ENCODE data around the gene CX3CR1.

The CX3CR1 gene

DNA sequence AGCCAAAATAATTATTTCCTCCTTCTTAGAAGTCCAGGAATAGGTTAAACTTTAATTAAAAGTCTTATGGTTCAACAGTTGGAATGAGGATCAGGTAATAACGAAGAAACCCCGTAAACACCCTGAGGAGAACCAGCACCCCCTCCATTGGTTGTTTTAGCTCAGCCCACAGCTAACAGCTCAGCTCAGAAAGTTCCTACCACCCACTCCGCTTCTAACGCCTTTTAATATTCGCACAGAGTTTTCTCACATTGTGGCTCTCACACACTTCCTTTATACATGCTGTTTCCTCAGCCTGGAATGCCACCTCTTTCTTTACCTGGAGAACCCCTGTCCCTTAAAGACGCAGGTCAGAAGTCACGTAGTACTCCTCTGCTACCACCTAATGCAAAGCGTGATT, 17.0 kb downstream of the CX3CR1 start:
- Histone ChIP-seq H3K9me3 (ENCODE audit: control insufficient read depth in 1 of 2, low read length in 2 of 2) (no peaks in the 10 kb centered on the region), H3K27ac (ENCODE audit: low read length) (no peak overlapping the region), H3K27me3 (ENCODE audit: low read depth, low read length) (no peaks in the 10 kb centered on the region), H3K36me3 (ENCODE audit: control insufficient read depth in 1 of 2, insufficient read depth in 2 of 2, low read length in 2 of 2) (no peaks in the 10 kb centered on the region), H3K4me1 (ENCODE audit: control insufficient read depth in 1 of 2, insufficient read depth in 2 of 2, low read length in 2 of 2) (peaks cover 0 to 5% of the 10 kb centered on the region in 2 donors), H3K4me3 (ENCODE audit: low read depth in 1 of 2, low read length in 2 of 2) (no peak overlapping the region)

- Histone ChIP-seq H3K4me1 (ENCODE audit: control insufficient read depth in 1 of 2, insufficient read depth in 2 of 2, low read length in 2 of 2) (peaks cover 0 to 5% of the 10 kb centered on the region in 2 donors), H3K27ac (ENCODE audit: low read length) (no peak overlapping the region), H3K4me3 (ENCODE audit: low read depth in 1 of 2, low read length in 2 of 2) (no peak overlapping the region), H3K36me3 (ENCODE audit: control insufficient read depth in 1 of 2, insufficient read depth in 2 of 2, low read length in 2 of 2) (no peaks in the 10 kb centered on the region), H3K9me3 (ENCODE audit: control insufficient read depth in 1 of 2, low read length in 2 of 2) (no peaks in the 10 kb centered on the region), H3K27me3 (ENCODE audit: low read depth, low read length) (no peaks in the 10 kb centered on the region)
Measured at GRCh38 chr3:39261726-39262125, 18.1 kb downstream of the CX3CR1 start.

DNA sequence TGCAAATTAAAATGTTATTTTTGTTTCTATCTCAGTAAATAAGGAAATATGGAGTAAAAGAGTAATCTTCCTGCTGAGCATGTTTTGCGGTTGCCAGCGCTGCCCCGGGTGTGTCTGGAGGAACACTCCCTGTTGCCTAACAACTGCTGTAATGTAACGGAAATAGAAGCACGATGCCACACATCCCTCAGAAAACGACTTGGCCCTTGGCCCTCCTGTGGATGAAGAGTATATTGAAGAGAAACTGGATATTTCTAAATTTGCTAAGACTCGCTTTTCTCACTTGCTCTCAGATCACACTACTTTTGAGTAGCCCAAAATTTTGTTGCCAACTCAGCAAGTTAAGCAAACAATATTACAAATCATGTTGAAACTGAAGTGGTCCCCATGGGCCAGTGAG, 18.9 kb downstream of the CX3CR1 start:
- Histone ChIP-seq H3K4me1 (ENCODE audit: control insufficient read depth in 1 of 2, insufficient read depth in 2 of 2, low read length in 2 of 2) (peaks cover 0 to 5% of the 10 kb centered on the region in 2 donors), H3K27ac (ENCODE audit: low read length) (no peak overlapping the region), H3K4me3 (ENCODE audit: low read depth in 1 of 2, low read length in 2 of 2) (no peak overlapping the region), H3K9me3 (ENCODE audit: control insufficient read depth in 1 of 2, low read length in 2 of 2) (no peaks in the 10 kb centered on the region), H3K36me3 (ENCODE audit: control insufficient read depth in 1 of 2, insufficient read depth in 2 of 2, low read length in 2 of 2) (no peaks in the 10 kb centered on the region), H3K27me3 (ENCODE audit: low read depth, low read length) (no peaks in the 10 kb centered on the region)

GRCh38 chr3:39260318-39260717, 19.5 kb downstream of the CX3CR1 start:
- Histone ChIP-seq H3K9me3 (ENCODE audit: control insufficient read depth in 1 of 2, low read length in 2 of 2) (no peaks in the 10 kb centered on the region), H3K27me3 (ENCODE audit: low read depth, low read length) (no peaks in the 10 kb centered on the region), H3K36me3 (ENCODE audit: control insufficient read depth in 1 of 2, insufficient read depth in 2 of 2, low read length in 2 of 2) (no peaks in the 10 kb centered on the region), H3K4me1 (ENCODE audit: control insufficient read depth in 1 of 2, insufficient read depth in 2 of 2, low read length in 2 of 2) (peaks cover 0 to 7% of the 10 kb centered on the region in 2 donors), H3K4me3 (ENCODE audit: low read depth in 1 of 2, low read length in 2 of 2) (no peak overlapping the region), H3K27ac (ENCODE audit: low read length) (no peak overlapping the region)

DNA sequence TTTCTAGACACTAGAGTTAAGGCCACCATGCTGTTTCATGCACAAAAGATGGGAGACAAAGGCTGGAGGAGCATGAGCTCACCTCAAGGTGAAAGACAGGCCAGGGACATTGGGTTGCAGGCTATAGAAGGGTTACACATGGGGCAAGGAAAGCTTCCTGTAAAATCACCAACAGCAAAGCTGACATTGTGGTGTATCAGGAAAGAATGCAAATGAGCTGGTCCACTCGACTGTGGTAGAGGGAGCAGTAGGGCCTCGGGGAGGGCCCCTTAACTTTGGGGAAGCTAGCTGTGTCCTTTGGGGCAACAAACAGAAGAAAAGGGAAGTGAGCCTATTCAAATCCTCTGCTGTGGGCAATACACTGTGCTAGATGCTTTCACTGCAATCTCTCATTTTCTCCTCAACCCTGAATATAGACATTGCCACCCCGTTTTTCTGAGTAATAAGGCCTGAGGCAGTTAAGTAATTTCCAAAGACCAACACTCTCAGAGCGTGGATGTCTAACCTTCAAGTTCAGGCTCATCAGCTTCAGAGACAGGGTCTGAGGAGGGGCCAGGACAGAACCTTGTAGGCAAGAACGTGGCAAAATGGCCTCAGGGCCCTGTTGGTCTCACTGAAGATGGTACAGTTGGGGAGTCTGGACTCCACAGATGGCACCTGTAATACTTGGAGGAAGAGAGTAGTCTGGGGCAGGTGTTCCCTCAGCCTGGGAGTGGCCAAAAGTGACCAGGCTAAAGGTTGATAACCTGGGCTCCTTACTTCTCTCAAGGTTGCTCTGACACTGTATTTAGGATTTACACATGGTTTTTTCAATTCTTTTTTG, 24.1 kb downstream of the CX3CR1 start:
- Histone ChIP-seq H3K4me1 (ENCODE audit: control insufficient read depth in 1 of 2, insufficient read depth in 2 of 2, low read length in 2 of 2) (peaks cover 0 to 7% of the 10 kb centered on the region in 2 donors), H3K27ac (ENCODE audit: low read length) (no peak overlapping the region), H3K9me3 (ENCODE audit: control insufficient read depth in 1 of 2, low read length in 2 of 2) (no peaks in the 10 kb centered on the region), H3K36me3 (ENCODE audit: control insufficient read depth in 1 of 2, insufficient read depth in 2 of 2, low read length in 2 of 2) (no peaks in the 10 kb centered on the region), H3K27me3 (ENCODE audit: low read depth, low read length) (no peaks in the 10 kb centered on the region), H3K4me3 (ENCODE audit: low read depth in 1 of 2, low read length in 2 of 2) (no peak overlapping the region)

DNA sequence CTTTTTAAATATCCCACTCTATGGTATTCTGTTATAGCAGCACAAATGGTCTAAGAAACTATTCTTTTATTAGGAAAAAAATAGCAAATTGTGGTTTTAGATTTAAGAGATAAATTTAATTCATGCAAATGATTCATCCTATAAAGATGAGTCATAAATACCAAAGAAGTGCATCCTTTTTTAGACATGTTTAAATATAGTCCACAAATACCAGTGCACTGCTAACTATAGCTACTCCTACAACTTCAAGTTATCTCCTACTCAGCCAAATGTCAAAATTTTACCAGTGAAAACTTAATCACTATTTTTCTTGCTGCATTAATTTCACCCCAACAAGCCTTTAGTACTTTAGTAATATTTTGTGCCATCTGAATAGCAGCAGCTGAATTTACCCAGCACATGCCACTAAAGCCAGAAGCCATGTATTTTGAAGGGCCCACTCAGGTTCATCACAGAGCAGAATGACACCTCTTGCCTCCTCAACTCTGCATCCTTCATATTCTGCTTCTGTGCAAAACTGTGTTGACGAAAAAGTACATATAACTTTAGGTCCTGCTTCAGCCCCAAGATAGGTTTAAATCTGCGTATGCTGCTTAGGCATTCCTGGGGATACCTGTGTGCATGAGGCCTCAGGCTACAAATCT, 24.9 kb downstream of the CX3CR1 start:
- Histone ChIP-seq H3K4me1 (ENCODE audit: control insufficient read depth in 1 of 2, insufficient read depth in 2 of 2, low read length in 2 of 2) (peaks cover 0 to 13% of the 10 kb centered on the region in 2 donors), H3K4me3 (ENCODE audit: low read depth in 1 of 2, low read length in 2 of 2) (no peak overlapping the region), H3K27me3 (ENCODE audit: low read depth, low read length) (no peaks in the 10 kb centered on the region), H3K27ac (ENCODE audit: low read length) (no peak overlapping the region), H3K9me3 (ENCODE audit: control insufficient read depth in 1 of 2, low read length in 2 of 2) (no peaks in the 10 kb centered on the region), H3K36me3 (ENCODE audit: control insufficient read depth in 1 of 2, insufficient read depth in 2 of 2, low read length in 2 of 2) (no peaks in the 10 kb centered on the region)

DNA sequence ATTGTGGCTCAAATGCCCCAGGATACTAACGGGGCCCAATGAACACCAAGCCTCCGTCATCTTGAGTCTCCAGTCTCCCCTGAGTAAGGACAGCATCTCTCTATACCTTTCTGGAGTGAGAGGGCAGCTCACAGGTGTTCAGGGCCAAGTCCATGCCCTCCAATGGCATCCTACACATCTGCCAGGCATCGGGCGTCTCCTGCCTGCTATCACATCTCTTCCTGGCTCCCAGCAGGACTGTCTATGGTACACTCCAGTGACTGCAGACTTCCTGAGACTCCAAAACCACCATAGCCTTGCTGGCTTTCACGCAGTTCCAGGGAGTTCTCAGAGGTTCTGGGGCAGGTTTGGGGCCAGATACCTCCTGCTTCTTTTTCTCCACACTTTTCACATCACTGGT, 28.3 kb downstream of the CX3CR1 start:
- H3K9me3 ChIP-seq (ENCODE audit: control insufficient read depth in 1 of 2, low read length in 2 of 2), result no peaks in the 10 kb centered on the region
- no peaks in the 10 kb centered on the region for H3K36me3 ChIP-seq (ENCODE audit: control insufficient read depth in 1 of 2, insufficient read depth in 2 of 2, low read length in 2 of 2)
- H3K27ac ChIP-seq (ENCODE audit: low read length), result no peak overlapping the region
- no peak overlapping the region for H3K4me3 ChIP-seq (ENCODE audit: low read depth in 1 of 2, low read length in 2 of 2)
- no peaks in the 10 kb centered on the region for H3K27me3 ChIP-seq (ENCODE audit: low read depth, low read length)
- peaks cover 0 to 21% of the 10 kb centered on the region in 2 donors for H3K4me1 ChIP-seq (ENCODE audit: control insufficient read depth in 1 of 2, insufficient read depth in 2 of 2, low read length in 2 of 2)

DNA sequence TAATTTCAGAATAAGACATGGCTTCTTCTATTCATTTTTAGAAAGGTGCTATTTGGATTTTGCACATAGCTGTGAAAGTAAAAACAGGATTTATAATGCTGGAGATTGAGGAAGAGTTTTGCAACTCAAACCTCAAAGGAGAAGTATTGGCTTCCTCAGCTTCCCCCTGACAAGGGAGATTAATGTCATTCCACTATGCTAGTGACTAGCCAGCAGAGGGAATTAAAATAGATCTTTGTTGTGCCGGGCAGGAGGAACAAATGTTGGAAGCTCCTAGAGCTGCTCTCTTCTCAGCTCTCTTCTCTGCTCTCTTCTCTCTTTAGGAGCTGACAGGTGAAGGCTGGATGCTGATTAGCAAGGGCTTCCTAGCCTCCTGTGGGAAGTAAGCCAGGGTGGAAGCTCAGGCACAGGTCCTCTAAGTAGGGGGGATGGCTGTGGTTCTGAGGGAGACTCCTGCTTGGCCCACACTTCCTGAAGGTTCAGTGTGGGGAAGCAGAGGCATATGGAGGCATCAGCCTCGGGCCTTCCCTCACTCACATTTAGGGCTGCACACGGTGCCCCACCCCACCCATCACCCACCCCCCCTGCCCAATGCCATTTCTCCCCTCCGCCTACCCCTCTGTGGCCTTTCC, 29.6 kb downstream of the CX3CR1 start:
- peaks cover 0 to 18% of the 10 kb centered on the region in 2 donors for H3K4me1 ChIP-seq (ENCODE audit: control insufficient read depth in 1 of 2, insufficient read depth in 2 of 2, low read length in 2 of 2)
- no peak overlapping the region for H3K4me3 ChIP-seq (ENCODE audit: low read depth in 1 of 2, low read length in 2 of 2)
- no peak overlapping the region for H3K27ac ChIP-seq (ENCODE audit: low read length)
- H3K36me3 ChIP-seq (ENCODE audit: control insufficient read depth in 1 of 2, insufficient read depth in 2 of 2, low read length in 2 of 2), result no peaks in the 10 kb centered on the region
- no peaks in the 10 kb centered on the region for H3K27me3 ChIP-seq (ENCODE audit: low read depth, low read length)
- no peaks in the 10 kb centered on the region for H3K9me3 ChIP-seq (ENCODE audit: control insufficient read depth in 1 of 2, low read length in 2 of 2)

- Histone ChIP-seq H3K4me1 (ENCODE audit: control insufficient read depth in 1 of 2, insufficient read depth in 2 of 2, low read length in 2 of 2) (peaks cover 0 to 16% of the 10 kb centered on the region in 2 donors), H3K36me3 (ENCODE audit: control insufficient read depth in 1 of 2, insufficient read depth in 2 of 2, low read length in 2 of 2) (no peaks in the 10 kb centered on the region), H3K9me3 (ENCODE audit: control insufficient read depth in 1 of 2, low read length in 2 of 2) (no peaks in the 10 kb centered on the region), H3K4me3 (ENCODE audit: low read depth in 1 of 2, low read length in 2 of 2) (no peak overlapping the region), H3K27me3 (ENCODE audit: low read depth, low read length) (no peaks in the 10 kb centered on the region), H3K27ac (ENCODE audit: low read length) (no peak overlapping the region)
Measured at GRCh38 chr3:39249453-39250115, 30.3 kb downstream of the CX3CR1 start.

GRCh38 chr3:39241561-39241960, 38.3 kb downstream of the CX3CR1 start:
- Histone ChIP-seq H3K9me3 (ENCODE audit: control insufficient read depth in 1 of 2, low read length in 2 of 2) (no peaks in the 10 kb centered on the region), H3K36me3 (ENCODE audit: control insufficient read depth in 1 of 2, insufficient read depth in 2 of 2, low read length in 2 of 2) (no peaks in the 10 kb centered on the region), H3K4me3 (ENCODE audit: low read depth in 1 of 2, low read length in 2 of 2) (no peak overlapping the region), H3K27me3 (ENCODE audit: low read depth, low read length) (no peaks in the 10 kb centered on the region), H3K27ac (ENCODE audit: low read length) (no peak overlapping the region), H3K4me1 (ENCODE audit: control insufficient read depth in 1 of 2, insufficient read depth in 2 of 2, low read length in 2 of 2) (no peaks in the 10 kb centered on the region)

DNA sequence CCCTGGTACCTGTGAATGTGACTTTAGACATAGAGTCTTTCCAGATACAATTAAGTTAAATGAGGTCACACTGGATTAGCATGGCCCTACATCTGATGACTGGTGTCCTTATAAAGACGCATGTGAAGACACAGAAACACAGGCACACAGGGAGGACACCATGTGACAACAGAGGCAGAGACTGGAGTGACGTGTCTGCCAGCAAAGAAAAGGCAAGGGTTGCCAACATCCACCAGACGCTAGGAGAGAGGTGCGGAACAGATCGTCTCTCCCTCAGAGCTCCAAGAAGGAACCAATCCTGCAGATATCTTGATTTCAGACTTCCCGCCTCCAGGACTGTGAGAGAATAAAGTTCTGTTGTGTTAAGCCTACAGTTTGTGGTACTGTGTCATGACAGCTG, 42.8 kb downstream of the CX3CR1 start:
- no peak overlapping the region for H3K27ac ChIP-seq (ENCODE audit: low read length)
- H3K27me3 ChIP-seq (ENCODE audit: low read depth, low read length), result peaks cover 5% of the 10 kb centered on the region
- no peaks in the 10 kb centered on the region for H3K4me1 ChIP-seq (ENCODE audit: control insufficient read depth in 1 of 2, insufficient read depth in 2 of 2, low read length in 2 of 2)
- H3K4me3 ChIP-seq (ENCODE audit: low read depth in 1 of 2, low read length in 2 of 2), result no peak overlapping the region
- H3K36me3 ChIP-seq (ENCODE audit: control insufficient read depth in 1 of 2, insufficient read depth in 2 of 2, low read length in 2 of 2), result no peaks in the 10 kb centered on the region
- H3K9me3 ChIP-seq (ENCODE audit: control insufficient read depth in 1 of 2, low read length in 2 of 2), result no peaks in the 10 kb centered on the region
